SK-N-SH (cell line): ENCODE data around the gene RADIL. TPM values are rescaled to one million over a fixed set of nuclear protein-coding genes. Genes with fewer than 3 reads are reported as not detected.

Experiments used
- CTCF ChIA-PET: fragments of 300-600, 350-600 bp; formaldehyde crosslinking; extraction: SDS; loops from one replicate; lab custom pipeline; 2021; lab: Yijun Ruan, JAX
- POLR2A ChIA-PET: fragments of 350-600 bp; sonication (Branson Sonifier 250); formaldehyde crosslinking; extraction: SDS; loops from one replicate; lab custom pipeline; 2020; ENCODE audit warnings: antibody characterized with exemption, inconsistent platforms; lab: Yijun Ruan, JAX
- DNase-seq: peaks from one replicate; pipeline ENCODE4 v3.0.0; 2012
- H2AFZ ChIP-seq: fragments of 200-600 bp; sonication (generic); 2 replicates; pipeline ENCODE4 v1.8.1; 2016; ENCODE audit warnings: antibody characterized with exemption, mild to moderate bottlenecking, low read depth
- H3F3A ChIP-seq: fragments of 200-600 bp; sonication (generic); replicated peaks from 2 replicates; pipeline ENCODE3; 2016; ENCODE audit warnings: antibody characterized with exemption, mild to moderate bottlenecking; ENCODE audit not compliant: insufficient read depth
- H3K27ac ChIP-seq, 2 experiments: fragments of 200-500 bp in 1 of 2; fragments of 200-600 bp in 1 of 2; sonication (Bioruptor generic) in 1 of 2; sonication (generic), shearing (Covaris generic) in 1 of 2; 2 replicates each; pipeline versions ENCODE4 v1.5.1 to v1.6.1; 2014 to 2016; ENCODE audit warnings: low read depth in 2 of 2, inconsistent platforms in 1 of 2, low read length in 1 of 2, mild to moderate bottlenecking in 1 of 2, mixed read lengths in 1 of 2
- H3K27me3 ChIP-seq: fragments of 200-600 bp; sonication (generic), shearing (Covaris generic); 2 replicates; pipeline ENCODE4 v1.6.1; 2016; ENCODE audit warnings: mixed run types; ENCODE audit not compliant: insufficient read depth
- H3K36me3 ChIP-seq, 2 experiments: fragments of 200-500 bp in 1 of 2; fragments of 200-600 bp in 1 of 2; sonication (Bioruptor generic) in 1 of 2; sonication (generic) in 1 of 2; replicated peaks in 1 of 2; 2 replicates each; pipeline versions ENCODE3 to v1.5.1; 2014 to 2016; ENCODE audit warnings: low read length in 1 of 2, mild to moderate bottlenecking in 1 of 2; ENCODE audit not compliant: insufficient read depth in 2 of 2, control insufficient read depth in 1 of 2
- H3K4me1 ChIP-seq, 2 experiments: fragments of 200-500 bp in 1 of 2; fragments of 200-600 bp in 1 of 2; sonication (Bioruptor generic) in 1 of 2; sonication (generic), shearing (Covaris generic) in 1 of 2; 2 replicates each; pipeline versions ENCODE4 v1.5.1 to v1.6.1; 2014 to 2016; ENCODE audit warnings: low read depth in 1 of 2, low read length in 1 of 2, mixed run types in 1 of 2; ENCODE audit not compliant: insufficient read depth in 2 of 2, control insufficient read depth in 1 of 2
- H3K4me2 ChIP-seq: fragments of 200-600 bp; sonication (generic), shearing (Covaris generic); 2 replicates; pipeline ENCODE4 v1.6.1; 2017; ENCODE audit warnings: mixed run types
- H3K4me3 ChIP-seq, 2 experiments: fragments of 200-500 bp in 1 of 2; fragments of 200-600 bp in 1 of 2; sonication (Bioruptor generic) in 1 of 2; sonication (generic), shearing (Covaris generic) in 1 of 2; 2 replicates each; pipeline versions ENCODE4 v1.5.1 to v1.8.1; 2014 to 2016; ENCODE audit warnings: low read depth in 2 of 2, inconsistent platforms in 1 of 2, low read length in 1 of 2, mild to moderate bottlenecking in 1 of 2, mixed read lengths in 1 of 2, moderate library complexity in 1 of 2
- H3K79me2 ChIP-seq: fragments of 200-600 bp; sonication (generic); 2 replicates; pipeline ENCODE4 v1.8.1; 2017; ENCODE audit warnings: mild to moderate bottlenecking; ENCODE audit not compliant: insufficient read depth
- H3K9ac ChIP-seq: fragments of 200-600 bp; sonication (generic); 2 replicates; pipeline ENCODE4 v1.6.1; 2017; ENCODE audit warnings: mixed run types
- H3K9me2 ChIP-seq: fragments of 200-600 bp; sonication (generic); 2 replicates; pipeline ENCODE4 v1.6.1; 2017; ENCODE audit warnings: mixed run types
- H3K9me3 ChIP-seq: fragments of 200-600 bp; sonication (generic); 2 replicates; pipeline ENCODE4 v1.6.1; 2017; ENCODE audit warnings: mixed run types, mild to moderate bottlenecking, moderate library complexity
- H4K20me1 ChIP-seq: fragments of 200-600 bp; sonication (generic); 2 replicates; pipeline ENCODE4 v1.6.1; 2017; ENCODE audit warnings: mild to moderate bottlenecking, mixed run types; ENCODE audit not compliant: insufficient read depth
- CTCF ChIP-seq: fragments of 200-600 bp; sonication (generic); IDR thresholded peaks from 2 replicates; pipeline ENCODE4 v1.6.1; 2017; ENCODE audit warnings: antibody characterized with exemption, mild to moderate bottlenecking, moderate library complexity
- ELF1 ChIP-seq: IDR thresholded peaks from 2 replicates; pipeline ENCODE4 v1.4.0; 2012
- FOXJ3 ChIP-seq: sonication (generic); formaldehyde crosslinking; IDR thresholded peaks from 2 replicates; pipeline ENCODE4 v1.5.1; 2020; ENCODE audit warnings: mild to moderate bottlenecking, missing genetic modification reagents
- NFIC ChIP-seq: IDR thresholded peaks from 2 replicates; pipeline ENCODE4 v1.4.0; 2012; ENCODE audit warnings: borderline replicate concordance
- RCOR1 ChIP-seq: fragments of 150-350 bp; IDR thresholded peaks from 2 replicates; pipeline ENCODE4 v1.6.1; 2017; ENCODE audit warnings: antibody characterized with exemption, low read length
- RXRA ChIP-seq: IDR thresholded peaks from 2 replicates; pipeline ENCODE4 v1.4.0; 2012; ENCODE audit warnings: low read depth, mild to moderate bottlenecking, borderline replicate concordance
- SIN3A ChIP-seq: IDR thresholded peaks from 2 replicates; pipeline ENCODE4 v1.6.1; 2012; ENCODE audit warnings: low read depth, mild to moderate bottlenecking, low read length, moderate library complexity, borderline replicate concordance
- ZBTB33 ChIP-seq: IDR thresholded peaks from 2 replicates; pipeline ENCODE4 v1.4.0; 2012; ENCODE audit warnings: low read depth, borderline replicate concordance
- WGBS: methylation state at CpG from one replicate; pipeline ENCODE4 v1.1.6; 2017; ENCODE audit warnings: low lambda C conversion rate; 5-methylcytosine and 5-hydroxymethylcytosine counted together
- polyA plus RNA-seq, 3 experiments: library from polyadenylated mRNA; depleted of rRNA; stranded (reverse); fragments of >200 nt; gene quantifications; 2 replicates each; pipeline ENCODE4 v1.2.3, GENCODE V29; 2012
- TF ChIP-seq, protein P1 (sequence below): IDR thresholded peaks from 2 replicates; pipeline ENCODE4 v1.6.1; 2012; ENCODE audit warnings: mild to moderate bottlenecking, low read depth, low read length, moderate library complexity
- TF ChIP-seq, protein P2 (sequence below): IDR thresholded peaks from 2 replicates; pipeline ENCODE4 v1.4.0; 2012; ENCODE audit warnings: low read depth

RADIL gene
- polyA plus RNA-seq, 1 of the 3 experiments (the other 2 are of a cell fraction) = 4.3 TPM

DNA sequence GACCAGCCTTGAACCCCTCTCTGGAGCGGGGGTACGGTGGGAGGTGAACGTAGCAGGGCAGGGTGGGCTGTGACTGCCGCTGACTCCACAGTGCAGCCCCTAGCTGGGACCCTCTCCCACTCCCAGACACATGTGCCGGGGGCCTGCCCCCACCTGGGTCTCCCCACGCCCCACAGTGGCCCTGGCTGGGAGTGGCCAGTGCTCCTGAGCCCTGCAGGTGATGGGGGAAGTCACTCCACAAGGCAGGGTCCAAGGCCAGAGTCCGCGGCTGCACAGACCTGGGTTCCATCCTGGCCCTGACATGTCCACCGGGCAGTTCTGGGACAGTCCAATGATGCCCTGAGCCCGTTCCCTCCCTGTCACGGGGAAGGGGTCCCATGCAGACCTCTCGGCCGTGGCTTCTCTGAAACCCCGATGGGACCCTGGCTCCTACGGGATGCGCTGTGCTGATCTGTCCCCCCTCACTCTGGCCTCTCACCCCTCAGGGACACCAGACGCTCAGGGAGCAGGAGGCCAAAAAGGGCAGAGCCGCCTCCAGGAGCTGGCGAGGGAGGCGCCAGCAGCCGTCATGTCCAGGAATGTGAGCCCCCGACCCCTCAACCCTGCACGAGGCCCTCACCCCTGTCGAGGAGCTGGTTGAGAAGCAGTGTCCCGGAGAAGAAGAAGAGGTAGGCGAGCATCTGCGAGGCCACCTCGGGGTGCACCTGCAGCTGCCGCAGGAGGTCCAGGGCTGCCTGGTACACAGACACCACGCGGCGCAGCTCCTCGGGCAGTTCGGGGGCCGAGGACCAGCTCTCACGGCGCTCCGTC is 67.7 kb downstream of the RADIL start:
- TF ChIP-seq, protein P1, sequence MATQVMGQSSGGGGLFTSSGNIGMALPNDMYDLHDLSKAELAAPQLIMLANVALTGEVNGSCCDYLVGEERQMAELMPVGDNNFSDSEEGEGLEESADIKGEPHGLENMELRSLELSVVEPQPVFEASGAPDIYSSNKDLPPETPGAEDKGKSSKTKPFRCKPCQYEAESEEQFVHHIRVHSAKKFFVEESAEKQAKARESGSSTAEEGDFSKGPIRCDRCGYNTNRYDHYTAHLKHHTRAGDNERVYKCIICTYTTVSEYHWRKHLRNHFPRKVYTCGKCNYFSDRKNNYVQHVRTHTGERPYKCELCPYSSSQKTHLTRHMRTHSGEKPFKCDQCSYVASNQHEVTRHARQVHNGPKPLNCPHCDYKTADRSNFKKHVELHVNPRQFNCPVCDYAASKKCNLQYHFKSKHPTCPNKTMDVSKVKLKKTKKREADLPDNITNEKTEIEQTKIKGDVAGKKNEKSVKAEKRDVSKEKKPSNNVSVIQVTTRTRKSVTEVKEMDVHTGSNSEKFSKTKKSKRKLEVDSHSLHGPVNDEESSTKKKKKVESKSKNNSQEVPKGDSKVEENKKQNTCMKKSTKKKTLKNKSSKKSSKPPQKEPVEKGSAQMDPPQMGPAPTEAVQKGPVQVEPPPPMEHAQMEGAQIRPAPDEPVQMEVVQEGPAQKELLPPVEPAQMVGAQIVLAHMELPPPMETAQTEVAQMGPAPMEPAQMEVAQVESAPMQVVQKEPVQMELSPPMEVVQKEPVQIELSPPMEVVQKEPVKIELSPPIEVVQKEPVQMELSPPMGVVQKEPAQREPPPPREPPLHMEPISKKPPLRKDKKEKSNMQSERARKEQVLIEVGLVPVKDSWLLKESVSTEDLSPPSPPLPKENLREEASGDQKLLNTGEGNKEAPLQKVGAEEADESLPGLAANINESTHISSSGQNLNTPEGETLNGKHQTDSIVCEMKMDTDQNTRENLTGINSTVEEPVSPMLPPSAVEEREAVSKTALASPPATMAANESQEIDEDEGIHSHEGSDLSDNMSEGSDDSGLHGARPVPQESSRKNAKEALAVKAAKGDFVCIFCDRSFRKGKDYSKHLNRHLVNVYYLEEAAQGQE = no peak
- TF ChIP-seq NFIC = no peak
- no peak for TF ChIP-seq FOXJ3 (CRISPR knock-in tag)
- TF ChIP-seq CTCF = no peak
- TF ChIP-seq, protein P2, sequence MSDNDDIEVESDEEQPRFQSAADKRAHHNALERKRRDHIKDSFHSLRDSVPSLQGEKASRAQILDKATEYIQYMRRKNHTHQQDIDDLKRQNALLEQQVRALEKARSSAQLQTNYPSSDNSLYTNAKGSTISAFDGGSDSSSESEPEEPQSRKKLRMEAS = no peak
- no peak for TF ChIP-seq ELF1
- TF ChIP-seq SIN3A = no peak
- TF ChIP-seq RXRA = no peak
- no peak for TF ChIP-seq ZBTB33
- TF ChIP-seq RCOR1 = no peak
- no peak overlapping the region for H2AFZ ChIP-seq
- no peaks in the 10 kb centered on the region for H3K9me2 ChIP-seq
- 92% methylated on average over 28 of the region's 38 CpGs for WGBS
- no peaks in the 10 kb centered on the region for H3K79me2 ChIP-seq
- no peaks in the 10 kb centered on the region for H3K4me1 ChIP-seq
- H3K27ac ChIP-seq = no peak overlapping the region
- H3K4me3 ChIP-seq = no peak overlapping the region
- peak; percentile 39 for DNase-seq
- no peaks in the 10 kb centered on the region for H3K36me3 ChIP-seq
- POLR2A ChIA-PET = no interaction called here
- H4K20me1 ChIP-seq = no peaks in the 10 kb centered on the region
- no peaks in the 10 kb centered on the region for H3K9me3 ChIP-seq
- H3K9ac ChIP-seq = no peak overlapping the region
- CTCF ChIA-PET = interaction anchor here (0.9 to 6.6 kb wide), 4 partner anchors 14 to 324 kb away, joined by 3 to 38 read pairs (median 22); partner anchors contain the start of gene RADIL
- H3K4me2 ChIP-seq = no peak overlapping the region
- H3F3A ChIP-seq = no peaks in the 10 kb centered on the region
- no peaks in the 10 kb centered on the region for H3K27me3 ChIP-seq
